SK-N-SH treated with all-trans-retinoic acid at 6 μM for 48 hours (cell line): Measurements from ENCODE around the gene CBLB.

Experiments used
- ATAC-seq: fragments of 200-7000 bp; cut with Tn5 transposase; 3 replicates; pipeline ENCODE4 v1.9.1; 2020; ENCODE audit warnings: mild to moderate bottlenecking, moderate library complexity
- ARNTL ChIP-seq: fragments of 450-650 bp; formaldehyde crosslinking; IDR thresholded peaks from 2 replicates; pipeline ENCODE4 v1.5.0; 2020; ENCODE audit warnings: low read depth, mild to moderate bottlenecking, moderate library complexity, borderline replicate concordance
- BACH2 ChIP-seq: fragments of 250-450 bp; sonication (Bioruptor Pico); IDR thresholded peaks from 2 replicates; pipeline ENCODE4 v1.9.0; 2021; ENCODE audit warnings: mild to moderate bottlenecking, borderline replicate concordance
- CSDC2 ChIP-seq: fragments of 250-450 bp; sonication (Bioruptor Pico); IDR thresholded peaks from 2 replicates; pipeline ENCODE4 v1.5.0; 2020; ENCODE audit warnings: mild to moderate bottlenecking, moderate library complexity
- CSRNP3 ChIP-seq: fragments of 250-450 bp; sonication (Bioruptor Pico); IDR thresholded peaks from 2 replicates; pipeline ENCODE4 v1.5.1; 2021; ENCODE audit warnings: mild to moderate bottlenecking, moderate library complexity
- ESRRG ChIP-seq: fragments of 250-450 bp; sonication (Bioruptor Pico); IDR thresholded peaks from 2 replicates; pipeline ENCODE4 v1.6.1; 2021; ENCODE audit warnings: mild to moderate bottlenecking
- GLIS3 ChIP-seq: fragments of 250-450 bp; sonication (Bioruptor Pico); IDR thresholded peaks from 2 replicates; pipeline ENCODE4 v1.5.0; 2020; ENCODE audit warnings: mild to moderate bottlenecking, moderate library complexity
- ISL1 ChIP-seq: fragments of 250-450 bp; sonication (Bioruptor Pico); IDR thresholded peaks from 2 replicates; pipeline ENCODE4 v2.1.2; 2022; ENCODE audit warnings: mild to moderate bottlenecking, moderate library complexity
- PATZ1 ChIP-seq: fragments of 250-450 bp; sonication (Bioruptor Pico); IDR thresholded peaks from 2 replicates; pipeline ENCODE4 v1.8.0; 2020; ENCODE audit warnings: mild to moderate bottlenecking, moderate library complexity, borderline replicate concordance
- POU6F1 ChIP-seq: fragments of 250-450 bp; sonication (Bioruptor Pico); IDR thresholded peaks from 2 replicates; pipeline ENCODE4 v1.8.0; 2021; ENCODE audit warnings: low read depth, mild to moderate bottlenecking, moderate library complexity, borderline replicate concordance
- RARB ChIP-seq: fragments of 250-450 bp; sonication (Bioruptor Pico); IDR thresholded peaks from 2 replicates; pipeline ENCODE4 v1.8.0; 2021; ENCODE audit warnings: mild to moderate bottlenecking, moderate library complexity
- SNAI2 ChIP-seq: fragments of 250-450 bp; sonication (Bioruptor Pico); IDR thresholded peaks from 2 replicates; pipeline ENCODE4 v1.5.0; 2020; ENCODE audit warnings: mild to moderate bottlenecking, moderate library complexity
- TOX ChIP-seq: fragments of 250-450 bp; sonication (Bioruptor Pico); IDR thresholded peaks from 2 replicates; pipeline ENCODE4 v1.8.0; 2021; ENCODE audit warnings: mild to moderate bottlenecking, moderate library complexity, borderline replicate concordance
- TSHZ2 ChIP-seq: fragments of 250-450 bp; sonication (Bioruptor Pico); IDR thresholded peaks from 2 replicates; pipeline ENCODE4 v1.5.0; 2020; ENCODE audit warnings: mild to moderate bottlenecking, moderate library complexity
- ZC3H10 ChIP-seq: fragments of 250-450 bp; sonication (Bioruptor Pico); IDR thresholded peaks from 2 replicates; pipeline ENCODE4 v1.5.1; 2021; ENCODE audit warnings: mild to moderate bottlenecking, moderate library complexity
- ZFP3 ChIP-seq: fragments of 250-450 bp; sonication (Bioruptor Pico); IDR thresholded peaks from 2 replicates; pipeline ENCODE4 v1.5.0; 2020; ENCODE audit warnings: mild to moderate bottlenecking, moderate library complexity
- ZFP30 ChIP-seq: fragments of 450-650 bp; formaldehyde crosslinking; IDR thresholded peaks from 2 replicates; pipeline ENCODE4 v1.5.0; 2022; ENCODE audit warnings: mild to moderate bottlenecking, moderate library complexity
- ZNF565 ChIP-seq: fragments of 450-650 bp; formaldehyde crosslinking; conservative IDR thresholded peaks from 2 replicates; pipeline ENCODE4 v1.5.0; 2020; ENCODE audit warnings: low read depth, mild to moderate bottlenecking, moderate library complexity
- ZNF8 ChIP-seq: fragments of 450-650 bp; formaldehyde crosslinking; IDR thresholded peaks from 2 replicates; pipeline ENCODE4 v1.5.0; 2020; ENCODE audit warnings: mild to moderate bottlenecking, moderate library complexity

CBLB gene

GRCh38 chr3:105851176-105851575, 17.6 kb downstream of the CBLB start (continued):
- no peak for TF ChIP-seq PATZ1 (CRISPR knock-in tag)

GRCh38 chr3:105850593-105850992, 18.2 kb downstream of the CBLB start:
- no peak for ATAC-seq
- TF ChIP-seq BACH2 (CRISPR knock-in tag) (no peak), ISL1 (CRISPR knock-in tag) (no peak), ZC3H10 (CRISPR knock-in tag) (no peak), TSHZ2 (no peak), ESRRG (CRISPR knock-in tag) (no peak), CSDC2 (no peak), SNAI2 (CRISPR knock-in tag) (no peak), POU6F1 (CRISPR knock-in tag) (no peak), ARNTL (CRISPR knock-in tag) (no peak), GLIS3 (CRISPR knock-in tag) (no peak), ZFP3 (no peak), ZFP30 (no peak), RARB (CRISPR knock-in tag) (no peak), ZNF565 (CRISPR knock-in tag) (no peak)
- TF ChIP-seq, all 23 proteins: peak for 0

GRCh38 chr3:105848821-105849220, 20.0 kb downstream of the CBLB start:
- no peak for TF ChIP-seq ZNF8 (CRISPR knock-in tag)
- TF ChIP-seq BACH2 (CRISPR knock-in tag): no peak
- no peak for TF ChIP-seq TOX
- no peak for TF ChIP-seq CSRNP3 (CRISPR knock-in tag)
- no peak for TF ChIP-seq PATZ1 (CRISPR knock-in tag)
- no peak for TF ChIP-seq TSHZ2
- no peak for TF ChIP-seq RARB (CRISPR knock-in tag)
- ATAC-seq: no peak
